CD4-positive, alpha-beta T cell (primary cell): ENCODE results near the gene ERCC5. TPM values are rescaled to one million over a fixed set of nuclear protein-coding genes. Genes with fewer than 3 reads are reported as not detected.

Experiments
- ATAC-seq: fragments of 200-7000 bp; cut with Tn5 transposase; one replicate; pipeline ENCODE4 v1.10.0; 2022; ENCODE audit warnings: mild to moderate bottlenecking; ENCODE audit not compliant: poor library complexity
- CTCF ChIA-PET: fragments of 350-600 bp; sonication (Branson Sonifier 250); formaldehyde crosslinking; loops from one replicate; lab custom pipeline; 2021; ENCODE audit warnings: antibody characterized with exemption, inconsistent platforms; lab: Charles Lee
- POLR2A ChIA-PET: fragments of 350-600 bp; sonication (Branson Sonifier 250); formaldehyde crosslinking; loops from one replicate; lab custom pipeline; 2021; ENCODE audit warnings: antibody characterized with exemption, inconsistent platforms; lab: Charles Lee
- DNase-seq, 14 experiments: peaks; one replicate each; pipeline ENCODE4 v3.0.0-alpha.2; 2013 to 2020; ENCODE audit warnings: mixed read lengths in 2 of 14
- H3K27ac ChIP-seq, 2 donors: one replicate each; pipeline versions ENCODE4 v1.5.1 to v1.7.0; 2013; ENCODE audit warnings: low read length in 2 of 2, low read depth in 1 of 2, mild to moderate bottlenecking in 1 of 2
- H3K27me3 ChIP-seq, 2 experiments: 1 replicate in 1 of 2; 2 replicates in 1 of 2; pipeline versions ENCODE4 v1.6.1 to v1.7.0; 2013; ENCODE audit warnings: low read length in 2 of 2, control low read depth in 1 of 2, mild to moderate bottlenecking in 1 of 2, moderate library complexity in 1 of 2; ENCODE audit not compliant: insufficient read depth in 2 of 2, control insufficient read depth in 1 of 2
- H3K36me3 ChIP-seq: one replicate; pipeline ENCODE4 v1.6.1; 2013; ENCODE audit warnings: low read length, control low read depth; ENCODE audit not compliant: insufficient read depth
- H3K4me1 ChIP-seq: one replicate; pipeline ENCODE4 v1.6.1; 2013; ENCODE audit warnings: low read length, control low read depth; ENCODE audit not compliant: insufficient read depth
- H3K4me3 ChIP-seq: one replicate; pipeline ENCODE4 v1.5.1; 2013; ENCODE audit warnings: mild to moderate bottlenecking, low read length, moderate library complexity
- H3K9me3 ChIP-seq, 2 experiments: 1 replicate in 1 of 2; 2 replicates in 1 of 2; pipeline versions ENCODE4 v1.6.1 to v1.7.0; 2013; ENCODE audit warnings: low read length in 2 of 2, mild to moderate bottlenecking in 2 of 2, control low read depth in 1 of 2, moderate library complexity in 1 of 2; ENCODE audit not compliant: control insufficient read depth in 1 of 2, insufficient read depth in 1 of 2
- H3K27ac Mint-ChIP-seq: one replicate; pipeline ENCODE4 v1.8.0; 2020; ENCODE audit warnings: mixed read lengths
- H3K27me3 Mint-ChIP-seq: one replicate; pipeline ENCODE4 v1.8.0; 2021; ENCODE audit warnings: mixed read lengths
- H3K36me3 Mint-ChIP-seq: one replicate; pipeline ENCODE4 v1.8.0; 2021; ENCODE audit warnings: low read depth, mixed read lengths
- H3K4me1 Mint-ChIP-seq: one replicate; pipeline ENCODE4 v1.8.0; 2021; ENCODE audit warnings: low read depth, mixed read lengths
- H3K4me3 Mint-ChIP-seq: one replicate; pipeline ENCODE4 v1.8.0; 2020; ENCODE audit warnings: mild to moderate bottlenecking, mixed read lengths
- H3K9me3 Mint-ChIP-seq: one replicate; pipeline ENCODE4 v1.8.0; 2020; ENCODE audit warnings: mixed read lengths
- intact Hi-C, 2 experiments: fragments of 100-400 bp; cut with DNase I in 1 of 2; cut with micrococcal nuclease in 1 of 2; formaldehyde crosslinking; loops; one replicate each; pipeline versions ENCODE4 v1.15.1 to v1.9.0; 2023 to 2025; cut with DNase I, micrococcal nuclease
- total RNA-seq, 174 experiments: library from RNA in 2 of 174; stranded (reverse) in 2 of 174; gene quantifications; one replicate each; pipeline ENCODE4 v1.2.3 and lab custom pipeline; 2021 to 2026
- TF ChIP-seq, protein P1 (sequence below): fragments of 200-600 bp; IDR thresholded peaks from one replicate; pipeline ENCODE4 v1.8.0; 2022; ENCODE audit warnings: antibody characterized with exemption, mild to moderate bottlenecking

The ERCC5 gene
- total RNA-seq, 2 experiments from 2014 or later = 129 to 136 TPM

GRCh38 chr13:102838273-102838672, 7.6 kb upstream of the ERCC5 start:
- CTCF ChIA-PET = no interaction called here
- TF ChIP-seq, protein P1, sequence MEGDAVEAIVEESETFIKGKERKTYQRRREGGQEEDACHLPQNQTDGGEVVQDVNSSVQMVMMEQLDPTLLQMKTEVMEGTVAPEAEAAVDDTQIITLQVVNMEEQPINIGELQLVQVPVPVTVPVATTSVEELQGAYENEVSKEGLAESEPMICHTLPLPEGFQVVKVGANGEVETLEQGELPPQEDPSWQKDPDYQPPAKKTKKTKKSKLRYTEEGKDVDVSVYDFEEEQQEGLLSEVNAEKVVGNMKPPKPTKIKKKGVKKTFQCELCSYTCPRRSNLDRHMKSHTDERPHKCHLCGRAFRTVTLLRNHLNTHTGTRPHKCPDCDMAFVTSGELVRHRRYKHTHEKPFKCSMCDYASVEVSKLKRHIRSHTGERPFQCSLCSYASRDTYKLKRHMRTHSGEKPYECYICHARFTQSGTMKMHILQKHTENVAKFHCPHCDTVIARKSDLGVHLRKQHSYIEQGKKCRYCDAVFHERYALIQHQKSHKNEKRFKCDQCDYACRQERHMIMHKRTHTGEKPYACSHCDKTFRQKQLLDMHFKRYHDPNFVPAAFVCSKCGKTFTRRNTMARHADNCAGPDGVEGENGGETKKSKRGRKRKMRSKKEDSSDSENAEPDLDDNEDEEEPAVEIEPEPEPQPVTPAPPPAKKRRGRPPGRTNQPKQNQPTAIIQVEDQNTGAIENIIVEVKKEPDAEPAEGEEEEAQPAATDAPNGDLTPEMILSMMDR = no peak
- ATAC-seq (no peak), DNase-seq (no peak)
- H3K4me1 Mint-ChIP-seq = no peaks in the 10 kb centered on the region
- H3K27me3 Mint-ChIP-seq = no peaks in the 10 kb centered on the region
- intact Hi-C loops = no loop called here
- no peak overlapping the region for H3K4me3 Mint-ChIP-seq
- H3K27me3 ChIP-seq = no peaks in the 10 kb centered on the region
- H3K36me3 ChIP-seq = peaks cover 4% of the 10 kb centered on the region
- no peaks in the 10 kb centered on the region for H3K9me3 ChIP-seq
- POLR2A ChIA-PET = interaction anchor here (1.0 kb wide), 1 partner anchor 247 kb away, joined by 3 read pairs; no protein-coding TSS in a partner anchor
- H3K9me3 Mint-ChIP-seq = no peaks in the 10 kb centered on the region
- no peak overlapping the region for H3K4me3 ChIP-seq
- no peak overlapping the region for H3K27ac ChIP-seq
- no peaks in the 10 kb centered on the region for H3K4me1 ChIP-seq
- H3K27ac Mint-ChIP-seq = no peak overlapping the region
- H3K36me3 Mint-ChIP-seq = peaks cover 5% of the 10 kb centered on the region

DNA sequence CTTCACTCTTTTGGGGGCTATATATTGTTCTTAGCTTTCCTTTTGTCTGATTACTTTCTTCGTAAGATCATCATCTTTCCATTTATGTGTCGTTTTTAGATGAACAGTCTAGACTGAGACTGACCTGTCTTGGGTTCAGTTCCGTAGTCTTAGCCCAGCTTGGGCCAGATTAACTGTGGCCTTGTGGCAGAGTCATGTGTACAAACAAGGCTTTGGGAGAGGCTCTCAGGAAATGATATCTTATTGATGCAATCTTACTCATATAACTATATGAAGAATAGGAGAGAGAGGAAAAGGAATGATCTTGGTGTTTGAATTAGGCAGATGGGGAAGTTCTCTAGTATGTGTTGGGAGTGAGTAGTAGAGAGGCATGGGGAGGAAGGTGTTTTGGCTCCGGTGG, 6.8 kb upstream of the ERCC5 start:
- DNase-seq = no peak
- H3K27me3 Mint-ChIP-seq = no peaks in the 10 kb centered on the region
- no peaks in the 10 kb centered on the region for H3K27me3 ChIP-seq
- TF ChIP-seq, protein P1 = no peak
- peaks cover 4% of the 10 kb centered on the region for H3K36me3 ChIP-seq
- H3K27ac Mint-ChIP-seq = no peak overlapping the region
- POLR2A ChIA-PET = interaction anchor here (1.0 kb wide), 1 partner anchor 247 kb away, joined by 3 read pairs; no protein-coding TSS in a partner anchor
- H3K4me1 Mint-ChIP-seq = no peaks in the 10 kb centered on the region
- CTCF ChIA-PET = no interaction called here
- no peaks in the 10 kb centered on the region for H3K9me3 ChIP-seq
- no peak overlapping the region for H3K4me3 Mint-ChIP-seq
- H3K36me3 Mint-ChIP-seq = peaks cover 5% of the 10 kb centered on the region
- H3K9me3 Mint-ChIP-seq = no peaks in the 10 kb centered on the region
- ATAC-seq = no peak
- no peak overlapping the region for H3K27ac ChIP-seq
- H3K4me1 ChIP-seq = no peaks in the 10 kb centered on the region
- no peak overlapping the region for H3K4me3 ChIP-seq
- intact Hi-C loops = no loop called here

DNA sequence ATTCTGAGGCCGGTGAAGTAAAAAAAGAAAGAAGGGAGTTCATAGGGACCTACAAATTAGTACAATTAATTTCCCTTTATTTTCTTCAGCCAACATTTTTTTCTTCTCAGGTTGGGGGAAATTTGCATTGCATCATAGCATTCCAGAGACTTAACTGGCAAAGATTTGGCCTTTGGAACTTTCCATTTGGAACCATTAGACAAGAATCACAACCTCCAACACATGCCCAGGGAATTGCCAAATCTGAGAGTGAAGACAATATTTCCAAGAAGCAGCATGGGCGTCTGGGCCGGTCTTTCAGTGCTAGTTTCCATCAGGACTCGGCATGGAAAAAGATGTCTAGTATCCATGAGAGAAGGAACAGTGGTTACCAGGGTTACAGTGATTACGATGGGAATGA, 6.4 kb upstream of the ERCC5 start:
- TF ChIP-seq, protein P1 = no peak
- Histone ChIP-seq H3K36me3 (peaks cover 4% of the 10 kb centered on the region), H3K9me3 (no peaks in the 10 kb centered on the region), H3K27ac (no peak overlapping the region), H3K4me1 (peaks cover under 1% of the 10 kb centered on the region), H3K4me3 (no peak overlapping the region), H3K27me3 (no peaks in the 10 kb centered on the region)
- Mint-ChIP-seq H3K9me3 (no peaks in the 10 kb centered on the region), H3K27ac (no peak overlapping the region), H3K27me3 (no peaks in the 10 kb centered on the region), H3K4me1 (peaks cover 3% of the 10 kb centered on the region), H3K4me3 (no peak overlapping the region), H3K36me3 (peaks cover 3% of the 10 kb centered on the region)
- ATAC-seq (no peak), DNase-seq (no peak)
- ChIA-PET POLR2A (interaction anchor here (1.0 kb wide), 1 partner anchor 248 kb away, joined by 3 read pairs; no protein-coding TSS in a partner anchor), CTCF (no interaction called here)
- intact Hi-C loops = no loop called here
